HCT116 (cell line): ENCODE data around the gene DACT1. TPM values are rescaled to one million over a fixed set of nuclear protein-coding genes. Genes with fewer than 3 reads are reported as not detected.

Experiments
- ATAC-seq: fragments of 200-7000 bp; cut with Tn5 transposase; 2 replicates; pipeline ENCODE4 v1.9.1; 2020; ENCODE audit warnings: mild to moderate bottlenecking, moderate library complexity
- BruUV-seq: library from RNA; stranded (reverse); fragments of 400-500 nt; replicated peaks from 2 replicates; lab custom pipeline; 2021; lab: Mats Ljungman, UMichigan
- CTCF ChIA-PET: fragments of 300-600 bp; sonication (Branson Sonifier 250); formaldehyde crosslinking; loops from one replicate; lab custom pipeline; 2021; ENCODE audit warnings: antibody characterized with exemption; lab: Charles Lee
- POLR2A ChIA-PET: fragments of 300-600, 350-600 bp; sonication (Branson Sonifier 250); formaldehyde crosslinking; loops from one replicate; lab custom pipeline; 2021; ENCODE audit warnings: antibody characterized with exemption; lab: Charles Lee
- RAD21 ChIA-PET, 2 experiments: fragments of 300-600 bp; sonication (Branson Sonifier 250); formaldehyde crosslinking; loops; one replicate each; lab custom pipeline; 2023; ENCODE audit warnings: low total read pairs in 2 of 2; ENCODE audit not compliant: uncharacterized antibody in 2 of 2, unreplicated experiment in 2 of 2, low non-redundant PET in 1 of 2; lab: Charles Lee
- DNase-seq: peaks from one replicate; pipeline ENCODE4 v3.0.0-alpha.2; 2010; ENCODE audit warnings: low read depth, low spot score
- H2AFZ ChIP-seq: fragments of 200-600 bp; shearing (Covaris generic), sonication (generic); 2 replicates; pipeline ENCODE4 v1.6.1; 2017; ENCODE audit warnings: low read depth, mixed run types, mixed read lengths, antibody characterized with exemption, low read length; ENCODE audit not compliant: poor library complexity, severe bottlenecking
- H3K27ac ChIP-seq: 2 replicates; pipeline ENCODE4 v1.5.1; 2012; ENCODE audit warnings: low read depth, low read length
- H3K27me3 ChIP-seq: fragments of 200-600 bp; sonication (generic); 2 replicates; pipeline ENCODE4 v1.6.1; 2016; ENCODE audit warnings: mixed run types, low read length, mixed read lengths; ENCODE audit not compliant: insufficient read depth
- H3K36me3 ChIP-seq, 2 experiments: fragments of 200-500 bp in 1 of 2; fragments of 200-600 bp in 1 of 2; sonication (Bioruptor generic) in 1 of 2; sonication (generic) in 1 of 2; 2 replicates each; pipeline versions ENCODE4 v1.5.1 to v1.6.1; 2014 to 2016; ENCODE audit warnings: low read length in 2 of 2, inconsistent platforms in 1 of 2, mixed read lengths in 1 of 2, mixed run types in 1 of 2; ENCODE audit not compliant: insufficient read depth in 2 of 2, control insufficient read depth in 1 of 2
- H3K4me1 ChIP-seq, 2 experiments: fragments of 200-600 bp in 1 of 2; sonication (generic) in 1 of 2; 2 replicates each; pipeline versions ENCODE4 v1.5.1 to v1.6.1; 2012 to 2017; ENCODE audit warnings: low read length in 2 of 2, inconsistent platforms in 1 of 2, mild to moderate bottlenecking in 1 of 2, mixed read lengths in 1 of 2, mixed run types in 1 of 2, moderate library complexity in 1 of 2; ENCODE audit not compliant: insufficient read depth in 2 of 2, control insufficient read depth in 1 of 2
- H3K4me2 ChIP-seq: fragments of 200-600 bp; sonication (generic); 2 replicates; pipeline ENCODE4 v1.6.1; 2017; ENCODE audit warnings: mixed run types, low read length, mixed read lengths
- H3K4me3 ChIP-seq, 2 experiments: fragments of 200-600 bp in 1 of 2; sonication (generic) in 1 of 2; replicated peaks in 1 of 2; 2 replicates each; pipeline ENCODE4 v1.5.1; 2011 to 2016; ENCODE audit warnings: low read length in 2 of 2, control low read depth in 1 of 2, low read depth in 1 of 2, mild to moderate bottlenecking in 1 of 2, mixed read lengths in 1 of 2, mixed run types in 1 of 2
- H3K79me2 ChIP-seq: fragments of 200-600 bp; sonication (generic); 2 replicates; pipeline ENCODE4 v1.6.1; 2017; ENCODE audit warnings: mild to moderate bottlenecking, mixed run types, low read length, moderate library complexity, mixed read lengths; ENCODE audit not compliant: insufficient read depth
- H3K9ac ChIP-seq: fragments of 200-600 bp; sonication (generic); 2 replicates; pipeline ENCODE4 v1.6.1; 2016; ENCODE audit warnings: low read length, mixed read lengths
- H3K9me2 ChIP-seq: fragments of 200-600 bp; sonication (generic), shearing (Covaris generic); 2 replicates; pipeline ENCODE4 v1.6.1; 2017; ENCODE audit warnings: mixed run types, mild to moderate bottlenecking, moderate library complexity; ENCODE audit not compliant: insufficient read depth
- H3K9me3 ChIP-seq, 2 experiments: fragments of 200-500 bp in 1 of 2; fragments of 200-600 bp in 1 of 2; sonication (Bioruptor generic) in 1 of 2; sonication (generic) in 1 of 2; 2 replicates each; pipeline ENCODE4 v1.6.1; 2014 to 2017; ENCODE audit warnings: low read length in 2 of 2, mixed read lengths in 2 of 2, inconsistent platforms in 1 of 2, low read depth in 1 of 2, mild to moderate bottlenecking in 1 of 2, mixed run types in 1 of 2, moderate library complexity in 1 of 2; ENCODE audit not compliant: control insufficient read depth in 1 of 2, insufficient read depth in 1 of 2
- H4K20me1 ChIP-seq: fragments of 200-600 bp; sonication (generic), shearing (Covaris generic); 2 replicates; pipeline ENCODE4 v1.6.1; 2017; ENCODE audit warnings: mixed run types, mild to moderate bottlenecking, moderate library complexity; ENCODE audit not compliant: insufficient read depth
- CEBPB ChIP-seq: IDR thresholded peaks from 2 replicates; pipeline ENCODE4 v1.6.1; 2012; ENCODE audit warnings: low read depth
- EGR1 ChIP-seq: IDR thresholded peaks from 2 replicates; pipeline ENCODE4 v1.6.1; 2012; ENCODE audit warnings: low read depth
- ELF1 ChIP-seq: IDR thresholded peaks from 2 replicates; pipeline ENCODE4 v1.6.1; 2012; ENCODE audit warnings: low read depth, borderline replicate concordance
- EZH2 ChIP-seq: fragments of 200-600 bp; sonication (generic); IDR thresholded peaks from 2 replicates; pipeline ENCODE4 v1.6.1; 2017; ENCODE audit warnings: antibody characterized with exemption, mixed run types
- EZH2phosphoT487 ChIP-seq: fragments of 200-600 bp; IDR thresholded peaks from 2 replicates; pipeline ENCODE4 v1.6.1; 2018; ENCODE audit warnings: antibody characterized with exemption, borderline replicate concordance
- FOSL1 ChIP-seq: IDR thresholded peaks from 2 replicates; pipeline ENCODE4 v1.6.1; 2012; ENCODE audit warnings: low read depth
- JUND ChIP-seq: IDR thresholded peaks from 2 replicates; pipeline ENCODE4 v1.6.1; 2012
- POLR2A ChIP-seq: IDR thresholded peaks from 2 replicates; pipeline ENCODE4 v1.7.0; 2011; ENCODE audit warnings: borderline replicate concordance; ENCODE audit not compliant: insufficient read depth, insufficient read length; ENCODE audit errors: extremely low read depth
- POLR2AphosphoS5 ChIP-seq: IDR thresholded peaks from 2 replicates; pipeline ENCODE4 v1.6.1; 2011; ENCODE audit warnings: mild to moderate bottlenecking, low read depth, low read length, moderate library complexity
- RAD21 ChIP-seq: IDR thresholded peaks from 2 replicates; pipeline ENCODE4 v1.6.1; 2012; ENCODE audit warnings: low read depth, mild to moderate bottlenecking
- REST ChIP-seq: IDR thresholded peaks from 2 replicates; pipeline ENCODE4 v1.6.1; 2012; ENCODE audit warnings: low read depth
- SRF ChIP-seq: IDR thresholded peaks from 2 replicates; pipeline ENCODE4 v1.6.1; 2012; ENCODE audit warnings: low read depth
- TCF7L2 ChIP-seq: IDR thresholded peaks from 2 replicates; pipeline ENCODE4 v1.7.0; 2011; ENCODE audit warnings: borderline replicate concordance, inconsistent platforms; ENCODE audit not compliant: insufficient read depth, insufficient read length; ENCODE audit errors: extremely low read depth
- YY1 ChIP-seq: IDR thresholded peaks from 2 replicates; pipeline ENCODE4 v1.6.1; 2011; ENCODE audit warnings: low read length, low read depth, moderate library complexity, mild to moderate bottlenecking; ENCODE audit not compliant: insufficient replicate concordance; ENCODE audit errors: extremely low read depth
- ZNF274 ChIP-seq: fragments of 200-500 bp; sonication (Bioruptor generic); IDR thresholded peaks from 2 replicates; pipeline ENCODE4 v1.6.1; 2014; ENCODE audit warnings: mild to moderate bottlenecking, low read depth, low read length, inconsistent platforms
- intact Hi-C: fragments of 100-400 bp; cut with micrococcal nuclease; formaldehyde crosslinking; loops from 2 replicates; pipeline ENCODE4 v1.10.0; 2022
- total RNA-seq: library from RNA; stranded (reverse); gene quantifications from one replicate; pipeline ENCODE4 v1.2.1, GENCODE V29; 2021; ENCODE audit not compliant: unreplicated experiment
- TF ChIP-seq, protein P1 (sequence below): IDR thresholded peaks from 2 replicates; pipeline ENCODE4 v1.6.1; 2012
- TF ChIP-seq, protein P2 (sequence below), 3 experiments: fragments of 200-600 bp in 1 of 3; sonication (generic) in 1 of 3; IDR thresholded peaks in 2 of 3; conservative IDR thresholded peaks in 1 of 3; 2 replicates each; pipeline ENCODE4 v1.5.1; 2012 to 2017; ENCODE audit warnings: low read depth in 2 of 3, low read length in 2 of 3, antibody characterized with exemption in 1 of 3, borderline replicate concordance in 1 of 3, control low read depth in 1 of 3, mild to moderate bottlenecking in 1 of 3, mixed read lengths in 1 of 3, mixed run types in 1 of 3, moderate library complexity in 1 of 3; ENCODE audit not compliant: insufficient read depth in 1 of 3

The DACT1 gene
- total RNA-seq, 1 experiment from 2014 or later: 1.6 TPM

DNA sequence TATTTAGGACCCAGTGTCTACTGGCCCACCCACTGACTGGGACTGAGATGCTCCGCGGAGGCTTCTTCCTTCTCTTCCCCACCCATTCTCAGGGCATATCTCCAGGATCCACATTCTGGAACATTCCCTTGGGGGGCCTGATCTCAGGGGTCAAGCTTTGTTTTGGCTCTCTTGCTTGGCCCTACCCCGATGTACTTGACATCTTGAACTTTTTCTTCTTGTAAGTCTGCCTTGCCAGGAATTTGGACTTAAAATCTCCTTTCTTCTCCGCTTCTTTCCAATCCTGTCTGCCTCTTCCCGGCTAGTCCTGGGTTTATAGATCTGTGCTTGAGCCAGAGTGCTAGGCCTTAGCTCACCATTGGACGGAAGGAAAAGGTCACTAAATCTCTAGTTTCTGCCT is 22.1 kb downstream of the DACT1 start (continued):
- TF ChIP-seq JUND (no peak), CEBPB (no peak), EZH2 (no peak), ZNF274 (no peak)

GRCh38 chr14:58660407-58660806 is 22.6 kb downstream of the DACT1 start:
- no TSS peak for BruUV-seq
- ChIA-PET POLR2A (no interaction called here), CTCF (no interaction called here)

More at GRCh38 chr14:58660407-58660806, 22.6 kb downstream of the DACT1 start:
- Histone ChIP-seq H3K9ac (no peak overlapping the region), H3K9me2 (no peaks in the 10 kb centered on the region), H3K79me2 (no peaks in the 10 kb centered on the region), H3K4me3 (no peak overlapping the region), H4K20me1 (no peaks in the 10 kb centered on the region), H3K36me3 (no peaks in the 10 kb centered on the region), H3K4me1 (no peaks in the 10 kb centered on the region), H3K9me3 (no peaks in the 10 kb centered on the region), H3K27me3 (no peaks in the 10 kb centered on the region), H3K27ac (no peak overlapping the region), H2AFZ (no peak overlapping the region), H3K4me2 (no peak overlapping the region)
- RAD21 ChIA-PET: no interaction called here
- intact Hi-C loops: no loop called here
- no peak for TF ChIP-seq JUND
- no peak for TF ChIP-seq SRF
- TF ChIP-seq POLR2A: no peak
- no peak for TF ChIP-seq FOSL1
- TF ChIP-seq YY1: no peak
- no peak for TF ChIP-seq EZH2phosphoT487
- TF ChIP-seq, protein P1, sequence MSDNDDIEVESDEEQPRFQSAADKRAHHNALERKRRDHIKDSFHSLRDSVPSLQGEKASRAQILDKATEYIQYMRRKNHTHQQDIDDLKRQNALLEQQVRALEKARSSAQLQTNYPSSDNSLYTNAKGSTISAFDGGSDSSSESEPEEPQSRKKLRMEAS: no peak
- TF ChIP-seq ELF1: no peak
- no peak for TF ChIP-seq REST
- no peak for TF ChIP-seq RAD21
- TF ChIP-seq POLR2AphosphoS5: no peak
- no peak for TF ChIP-seq TCF7L2
- TF ChIP-seq, protein P2, sequence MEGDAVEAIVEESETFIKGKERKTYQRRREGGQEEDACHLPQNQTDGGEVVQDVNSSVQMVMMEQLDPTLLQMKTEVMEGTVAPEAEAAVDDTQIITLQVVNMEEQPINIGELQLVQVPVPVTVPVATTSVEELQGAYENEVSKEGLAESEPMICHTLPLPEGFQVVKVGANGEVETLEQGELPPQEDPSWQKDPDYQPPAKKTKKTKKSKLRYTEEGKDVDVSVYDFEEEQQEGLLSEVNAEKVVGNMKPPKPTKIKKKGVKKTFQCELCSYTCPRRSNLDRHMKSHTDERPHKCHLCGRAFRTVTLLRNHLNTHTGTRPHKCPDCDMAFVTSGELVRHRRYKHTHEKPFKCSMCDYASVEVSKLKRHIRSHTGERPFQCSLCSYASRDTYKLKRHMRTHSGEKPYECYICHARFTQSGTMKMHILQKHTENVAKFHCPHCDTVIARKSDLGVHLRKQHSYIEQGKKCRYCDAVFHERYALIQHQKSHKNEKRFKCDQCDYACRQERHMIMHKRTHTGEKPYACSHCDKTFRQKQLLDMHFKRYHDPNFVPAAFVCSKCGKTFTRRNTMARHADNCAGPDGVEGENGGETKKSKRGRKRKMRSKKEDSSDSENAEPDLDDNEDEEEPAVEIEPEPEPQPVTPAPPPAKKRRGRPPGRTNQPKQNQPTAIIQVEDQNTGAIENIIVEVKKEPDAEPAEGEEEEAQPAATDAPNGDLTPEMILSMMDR (IDR thresholded peaks at IDR 0.05 in 2 of 3, conservative IDR thresholded peaks at IDR 0.05 in 1 of 3; ENCODE audit: borderline replicate concordance in 1 of 3, insufficient read depth in 1 of 3, low read depth in 2 of 3, low read length in 2 of 3): no peak
- TF ChIP-seq CEBPB: no peak
- no peak for TF ChIP-seq EGR1
- ATAC-seq (no peak), DNase-seq (no peak)
